Esophagus squamous epithelium (tissue), 5 donors: ENCODE results near the gene P2RX4. TPM values are rescaled to one million over a fixed set of nuclear protein-coding genes. Genes with fewer than 3 reads are reported as not detected.
"Not testable (repeated sequence)": the region's sequence is repeated elsewhere in the genome, so short reads cannot be mapped to it uniquely, and the experiment has no call there.

ENCODE experiments used
- DNase-seq: peaks from one replicate; lab custom pipeline; 2025; lab: John Stamatoyannopoulos, UW
- H3K27ac ChIP-seq, 4 donors: fragments of 200-600 bp; sonication (generic); one replicate each; pipeline ENCODE4 v1.5.1; 2016 to 2019; ENCODE audit warnings: mild to moderate bottlenecking in 1 of 4
- H3K27me3 ChIP-seq, 4 donors: fragments of 200-600 bp; sonication (generic); 1 replicate in 3 of 4; 2 replicates in 1 of 4; pipeline versions ENCODE4 v1.5.1 to v1.6.0; 2017 to 2021; ENCODE audit warnings: antibody characterized with exemption in 1 of 4
- H3K36me3 ChIP-seq, 3 donors: fragments of 200-600 bp; sonication (generic); one replicate each; pipeline ENCODE4 v1.5.1; 2016 to 2019
- H3K4me1 ChIP-seq, 3 donors: fragments of 200-600 bp; sonication (generic); one replicate each; pipeline ENCODE4 v1.5.1; 2017 to 2019
- H3K4me3 ChIP-seq, 4 donors: fragments of 200-600 bp; sonication (generic); 1 replicate in 3 of 4; 2 replicates in 1 of 4; pipeline ENCODE4 v1.5.1; 2016 to 2019; ENCODE audit warnings: mild to moderate bottlenecking in 2 of 4, moderate library complexity in 1 of 4
- H3K9me3 ChIP-seq, 3 donors: fragments of 200-600 bp; sonication (generic); one replicate each; pipeline ENCODE4 v1.5.1; 2016 to 2019
- POLR2A ChIP-seq, 4 donors: fragments of 450-650 bp; IDR thresholded peaks; one replicate each; pipeline ENCODE4 v1.6.1; 2017; ENCODE audit warnings: antibody characterized with exemption in 4 of 4, mild to moderate bottlenecking in 4 of 4, moderate library complexity in 3 of 4
- WGBS, 2 donors: methylation state at CpG; one replicate each; pipeline ENCODE4 v1.1.5; 2018; 5-methylcytosine and 5-hydroxymethylcytosine counted together
- intact Hi-C: fragments of 100-400 bp; cut with DNase I; formaldehyde crosslinking; loops from one replicate; pipeline ENCODE4 v1.15.0; 2022
- total RNA-seq, 4 donors: library from RNA; depleted of rRNA; stranded (reverse); fragments of >200 nt; gene quantifications; one replicate each; pipeline ENCODE4 v1.1.0, GENCODE V29; 2016
- TF ChIP-seq, protein P1 (sequence below), 6 experiments: fragments of 450-650 bp in 4 of 6; fragments of 200-600 bp in 2 of 6; sonication (generic) in 2 of 6; IDR thresholded peaks; one replicate each; pipeline ENCODE4 v1.5.1; 2016 to 2019; ENCODE audit warnings: antibody characterized with exemption in 6 of 6, mild to moderate bottlenecking in 4 of 6, moderate library complexity in 4 of 6
- donor health status: DM: yes; HTN: yes; CAD: no.

P2RX4 gene
- total RNA-seq, 4 donors from 2014 or later: 13.0 to 32.3 (median 19.9) TPM

DNA sequence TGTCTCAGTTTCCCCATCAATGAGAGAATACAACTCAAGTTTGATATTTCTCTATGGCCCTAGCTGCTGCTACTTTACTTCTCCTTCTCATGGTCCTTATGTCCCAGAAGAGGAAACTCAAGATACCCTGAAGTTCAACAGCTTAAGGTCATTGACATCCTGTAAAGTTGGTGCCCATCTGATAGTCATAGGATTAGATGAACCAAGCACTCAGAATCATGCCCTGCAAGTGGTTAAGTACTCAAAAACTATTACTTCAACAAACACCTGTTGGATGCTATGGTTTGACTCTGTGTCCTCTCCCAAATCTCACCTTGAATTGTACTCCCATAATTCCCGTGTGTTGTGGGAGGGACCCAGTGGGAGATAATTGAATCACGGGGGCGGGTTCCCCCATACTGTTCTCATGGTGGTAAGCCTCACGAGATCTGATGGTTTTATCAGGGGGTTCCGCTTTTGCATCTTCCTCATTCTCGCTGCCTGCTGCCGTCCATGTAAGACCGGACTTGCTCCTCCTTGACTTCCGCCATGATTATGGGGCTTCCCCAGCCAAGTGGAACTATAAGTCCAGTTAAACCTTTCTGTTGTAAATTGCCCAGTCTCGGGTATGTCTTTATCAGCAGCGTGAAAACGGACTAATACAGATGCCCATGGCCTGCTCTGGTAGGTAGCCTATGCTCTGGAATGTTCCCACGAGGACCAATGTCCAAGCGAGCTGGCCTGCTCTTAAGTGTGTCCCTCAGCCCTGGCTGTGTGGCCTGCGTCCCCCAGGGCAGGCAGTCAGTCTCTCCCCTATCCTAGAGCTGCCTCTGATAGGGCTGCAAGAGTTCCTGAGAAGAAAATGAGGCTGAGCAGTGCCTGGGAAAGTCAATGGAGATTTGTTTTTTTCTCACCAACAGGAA lies 68.5 kb downstream of the P2RX4 start:
- Histone ChIP-seq H3K4me3 (no peak overlapping the region), H3K27ac (peak overlapping the region in 3 of 4 donors; percentile 46 to 69 (median 62)), H3K4me1 (peaks cover 0 to 47% (median 25%) of the 10 kb centered on the region in 3 donors), H3K27me3 (no peaks in the 10 kb centered on the region), H3K9me3 (no peaks in the 10 kb centered on the region), H3K36me3 (peaks cover 10 to 24% (median 12%) of the 10 kb centered on the region in 3 donors)
- TF ChIP-seq, protein P1, sequence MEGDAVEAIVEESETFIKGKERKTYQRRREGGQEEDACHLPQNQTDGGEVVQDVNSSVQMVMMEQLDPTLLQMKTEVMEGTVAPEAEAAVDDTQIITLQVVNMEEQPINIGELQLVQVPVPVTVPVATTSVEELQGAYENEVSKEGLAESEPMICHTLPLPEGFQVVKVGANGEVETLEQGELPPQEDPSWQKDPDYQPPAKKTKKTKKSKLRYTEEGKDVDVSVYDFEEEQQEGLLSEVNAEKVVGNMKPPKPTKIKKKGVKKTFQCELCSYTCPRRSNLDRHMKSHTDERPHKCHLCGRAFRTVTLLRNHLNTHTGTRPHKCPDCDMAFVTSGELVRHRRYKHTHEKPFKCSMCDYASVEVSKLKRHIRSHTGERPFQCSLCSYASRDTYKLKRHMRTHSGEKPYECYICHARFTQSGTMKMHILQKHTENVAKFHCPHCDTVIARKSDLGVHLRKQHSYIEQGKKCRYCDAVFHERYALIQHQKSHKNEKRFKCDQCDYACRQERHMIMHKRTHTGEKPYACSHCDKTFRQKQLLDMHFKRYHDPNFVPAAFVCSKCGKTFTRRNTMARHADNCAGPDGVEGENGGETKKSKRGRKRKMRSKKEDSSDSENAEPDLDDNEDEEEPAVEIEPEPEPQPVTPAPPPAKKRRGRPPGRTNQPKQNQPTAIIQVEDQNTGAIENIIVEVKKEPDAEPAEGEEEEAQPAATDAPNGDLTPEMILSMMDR (IDR thresholded peaks at IDR 0.05): no peak
- no peak for TF ChIP-seq POLR2A (IDR thresholded peaks at IDR 0.05)
- intact Hi-C loops: no loop called here
- WGBS, 2 donors: 81 to 86% methylated on average over 12 to 14 of the region's 15 CpGs
- DNase-seq: no peak

DNA sequence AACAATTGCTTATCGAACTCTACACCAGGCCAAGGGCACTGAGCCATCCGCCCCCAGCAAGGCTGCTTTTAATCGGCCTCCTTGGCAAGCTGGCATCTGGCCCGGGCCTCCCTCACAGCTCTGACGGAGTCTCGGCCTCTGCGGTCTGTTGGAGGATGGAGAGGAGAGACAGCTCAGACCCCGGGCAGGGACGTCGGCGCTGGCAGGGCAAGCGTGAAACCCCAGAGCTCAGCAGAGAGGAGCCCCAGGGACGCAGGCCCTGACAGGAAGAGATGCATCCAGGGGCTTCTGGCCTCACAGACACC lies 69.1 kb downstream of the P2RX4 start:
- no peak overlapping the region for H3K4me3 ChIP-seq
- TF ChIP-seq POLR2A (IDR thresholded peaks at IDR 0.05): no peak
- TF ChIP-seq, protein P1 (IDR thresholded peaks at IDR 0.05): no peak
- peaks cover 4 to 22% (median 6%) of the 10 kb centered on the region in 3 donors for H3K36me3 ChIP-seq
- peaks cover 0 to 52% (median 25%) of the 10 kb centered on the region in 3 donors for H3K4me1 ChIP-seq
- 70 to 80% methylated on average over 1 to 2 of the region's 13 CpGs for WGBS, 2 donors
- no peaks in the 10 kb centered on the region for H3K27me3 ChIP-seq
- intact Hi-C loops: no loop called here
- no peaks in the 10 kb centered on the region for H3K9me3 ChIP-seq
- no peak for DNase-seq
- H3K27ac ChIP-seq: peak overlapping the region in 3 of 4 donors; percentile 46 to 69 (median 62)

DNA sequence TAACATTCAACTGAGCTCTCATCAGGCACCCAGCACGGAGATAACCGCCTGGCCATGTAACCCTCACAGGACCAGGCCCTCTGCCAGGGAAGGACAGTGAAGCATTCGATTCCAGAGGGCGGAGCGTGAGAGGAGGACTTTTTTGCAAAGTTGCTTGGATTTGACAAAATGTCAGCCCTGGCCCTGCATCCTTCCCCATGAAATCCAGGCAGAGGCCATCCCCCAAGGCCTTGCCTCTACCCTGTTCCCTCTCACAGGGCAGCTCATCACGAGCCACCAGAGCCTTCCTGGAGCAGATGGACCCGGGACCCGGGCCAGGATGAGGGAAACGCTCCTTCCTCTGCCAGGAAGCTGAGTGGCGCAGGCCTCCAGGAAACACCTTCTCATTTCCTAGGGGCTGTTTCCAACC lies 69.6 kb downstream of the P2RX4 start:
- H3K36me3 ChIP-seq: peaks cover 0 to 19% (median 6%) of the 10 kb centered on the region in 3 donors
- no peaks in the 10 kb centered on the region for H3K9me3 ChIP-seq
- H3K4me1 ChIP-seq: peaks cover 0 to 57% (median 28%) of the 10 kb centered on the region in 3 donors
- no peak for DNase-seq
- no peaks in the 10 kb centered on the region for H3K27me3 ChIP-seq
- peak overlapping the region in 3 of 4 donors; percentile 46 to 69 (median 62) for H3K27ac ChIP-seq
- no peak overlapping the region for H3K4me3 ChIP-seq
- TF ChIP-seq, protein P1 (IDR thresholded peaks at IDR 0.05): no peak
- no peak for TF ChIP-seq POLR2A (IDR thresholded peaks at IDR 0.05)
- intact Hi-C loops: no loop called here
- 74% methylated on average over 3 to 8 of the region's 10 CpGs for WGBS, 2 donors

DNA sequence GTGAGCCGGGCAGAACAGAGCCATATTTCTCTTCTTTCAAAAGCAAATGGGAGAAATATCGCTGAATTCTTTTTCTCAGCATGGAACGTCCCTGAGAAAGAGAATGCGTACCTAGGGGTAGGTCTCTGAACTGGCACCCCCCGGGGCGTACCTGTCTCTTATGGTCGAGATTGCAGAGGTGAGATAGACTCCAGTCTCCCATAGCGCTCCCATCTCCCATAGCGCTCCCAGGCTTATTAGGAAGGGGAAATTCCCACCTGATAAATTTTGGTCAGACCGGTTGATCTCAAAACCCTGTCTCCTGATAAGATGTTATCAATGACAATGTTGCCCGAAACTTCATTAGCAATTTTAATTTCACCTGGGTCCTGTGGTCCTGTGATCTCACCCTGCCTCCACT lies 70.6 kb downstream of the P2RX4 start:
- not testable (repeated sequence) for DNase-seq
- peaks cover 0 to 67% (median 34%) of the 10 kb centered on the region in 3 donors for H3K4me1 ChIP-seq

DNA sequence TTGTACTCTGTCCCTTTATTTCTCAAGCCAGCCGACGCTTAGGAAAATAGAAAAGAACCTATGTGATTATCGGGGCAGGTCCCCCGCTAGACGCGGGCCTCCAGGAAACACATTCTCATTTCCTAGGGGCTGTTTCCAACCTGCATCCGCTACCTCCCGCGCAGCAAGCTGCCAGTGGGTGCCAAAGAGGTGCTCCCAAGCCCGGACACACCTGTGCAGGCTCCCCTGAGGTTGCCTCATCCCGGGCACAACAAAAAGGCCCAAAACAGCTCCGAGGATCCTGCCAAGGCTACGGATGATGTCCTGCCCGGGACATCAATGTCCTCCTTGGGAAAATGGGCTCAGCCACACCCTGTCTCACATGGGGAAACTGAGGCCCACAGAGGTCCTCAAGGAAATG lies 71.2 kb downstream of the P2RX4 start:
- Histone ChIP-seq H3K4me1 (peaks cover 0 to 67% (median 34%) of the 10 kb centered on the region in 3 donors), H3K36me3 (peaks cover 0 to 14% (median 6%) of the 10 kb centered on the region in 3 donors), H3K27ac (peak overlapping the region in 2 of 4 donors; percentile 48 to 56)
- WGBS, 2 donors: 87 to 93% methylated on average over 10 to 14 of the region's 14 CpGs
- intact Hi-C loops, DNase-seq, H3K4me3 ChIP-seq, H3K27me3 ChIP-seq, H3K9me3 ChIP-seq: not testable (repeated sequence)

More for the DNA sequence above, 70.6 kb downstream of the P2RX4 start:
- 91 to 92% methylated on average over 9 to 10 of the region's 11 CpGs for WGBS, 2 donors
- H3K27ac ChIP-seq: peak overlapping the region in 1 of 4 donors; percentile 62
- intact Hi-C loops, H3K4me3 ChIP-seq, H3K27me3 ChIP-seq, H3K9me3 ChIP-seq: not testable (repeated sequence)
- H3K36me3 ChIP-seq: peaks cover 0 to 14% (median 6%) of the 10 kb centered on the region in 3 donors
